NCI-H526 treated with DMSO at 0.1 percent for 48 hours (cell line): ENCODE results near the gene RAB11FIP4.

Experiments used
- DNase-seq: peaks from one replicate; lab custom pipeline; 2025; lab: John Stamatoyannopoulos, UW

RAB11FIP4 gene

DNA sequence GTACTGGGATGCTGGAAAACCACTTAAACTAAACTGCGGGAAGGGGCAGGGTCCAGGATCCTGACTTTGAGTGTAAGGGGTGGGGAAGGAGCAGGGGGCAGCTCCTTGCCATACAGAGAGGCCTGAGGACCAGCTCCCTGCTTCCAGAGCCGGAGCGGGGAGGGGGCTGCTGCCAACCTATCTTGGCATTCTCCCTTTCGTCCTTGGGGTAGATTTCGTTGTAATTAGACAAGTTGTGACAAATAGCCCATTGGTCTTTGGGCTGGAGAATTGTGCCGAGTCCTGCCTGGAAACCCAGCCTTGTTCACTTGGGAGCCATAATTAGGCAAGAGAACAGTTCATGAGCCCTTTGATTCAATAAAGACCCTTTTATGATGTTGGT is 175.5 kb downstream of the RAB11FIP4 start:
- no peak for DNase-seq

DNA sequence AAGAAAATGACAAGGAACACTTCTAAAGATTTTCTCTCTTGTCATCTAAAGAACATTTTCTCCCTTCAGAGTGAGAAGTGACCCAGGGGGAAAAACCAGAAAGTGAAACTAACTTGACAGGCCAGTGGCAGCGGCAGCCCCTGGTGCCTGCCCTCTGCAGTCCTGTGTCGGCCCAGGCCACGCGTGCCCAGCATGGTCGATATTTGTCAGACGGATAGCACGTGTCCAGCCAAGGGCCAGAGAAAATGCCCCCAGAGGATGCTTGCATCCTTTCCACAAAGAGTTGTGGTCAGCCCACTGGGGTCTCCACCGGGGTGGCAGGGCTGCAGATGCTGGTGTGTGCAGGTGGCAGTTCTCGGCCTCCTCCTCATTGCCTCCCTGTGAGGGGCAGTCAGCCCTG is 176.6 kb downstream of the RAB11FIP4 start:
- no peak for DNase-seq

DNA sequence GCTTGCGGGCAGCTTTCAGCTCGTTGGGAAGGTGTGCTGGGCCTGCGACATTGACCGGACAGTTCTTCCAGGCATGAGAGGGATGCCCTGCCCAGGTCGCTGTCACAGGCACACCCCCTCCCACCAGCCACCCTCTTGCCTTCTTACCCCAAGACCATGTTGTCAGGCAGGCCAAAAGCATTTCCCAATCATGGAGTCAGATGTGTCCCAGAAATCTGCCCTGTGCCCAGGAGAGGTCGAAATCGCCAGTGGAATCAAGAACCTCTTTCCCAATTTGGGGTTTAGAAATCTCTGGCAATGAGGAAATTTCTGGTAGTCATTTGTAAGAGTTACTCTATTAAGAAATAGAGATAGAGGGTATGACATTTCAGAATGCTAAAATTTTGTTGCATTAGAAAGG is 177.1 kb downstream of the RAB11FIP4 start:
- no peak for DNase-seq

DNA sequence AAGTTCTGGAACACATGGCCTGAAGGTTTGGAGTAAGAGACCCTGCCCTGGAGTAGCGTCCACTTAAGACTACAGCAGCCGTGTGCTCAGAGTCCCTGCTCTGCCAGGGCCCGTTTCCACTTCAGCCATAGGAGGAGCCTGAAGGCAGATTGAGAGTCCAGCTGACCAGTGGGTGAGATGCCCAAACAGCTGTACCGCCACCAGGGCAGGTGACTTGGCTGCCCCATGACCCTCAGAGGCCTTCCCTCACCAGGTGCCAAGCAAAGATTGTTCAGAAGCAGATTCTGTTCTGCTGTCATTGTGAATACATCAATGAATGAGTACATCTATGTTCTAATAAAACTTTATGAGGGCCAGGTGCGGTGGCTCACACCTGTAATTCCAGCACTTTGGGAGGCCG is 178.8 kb downstream of the RAB11FIP4 start:
- DNase-seq: no peak

DNA sequence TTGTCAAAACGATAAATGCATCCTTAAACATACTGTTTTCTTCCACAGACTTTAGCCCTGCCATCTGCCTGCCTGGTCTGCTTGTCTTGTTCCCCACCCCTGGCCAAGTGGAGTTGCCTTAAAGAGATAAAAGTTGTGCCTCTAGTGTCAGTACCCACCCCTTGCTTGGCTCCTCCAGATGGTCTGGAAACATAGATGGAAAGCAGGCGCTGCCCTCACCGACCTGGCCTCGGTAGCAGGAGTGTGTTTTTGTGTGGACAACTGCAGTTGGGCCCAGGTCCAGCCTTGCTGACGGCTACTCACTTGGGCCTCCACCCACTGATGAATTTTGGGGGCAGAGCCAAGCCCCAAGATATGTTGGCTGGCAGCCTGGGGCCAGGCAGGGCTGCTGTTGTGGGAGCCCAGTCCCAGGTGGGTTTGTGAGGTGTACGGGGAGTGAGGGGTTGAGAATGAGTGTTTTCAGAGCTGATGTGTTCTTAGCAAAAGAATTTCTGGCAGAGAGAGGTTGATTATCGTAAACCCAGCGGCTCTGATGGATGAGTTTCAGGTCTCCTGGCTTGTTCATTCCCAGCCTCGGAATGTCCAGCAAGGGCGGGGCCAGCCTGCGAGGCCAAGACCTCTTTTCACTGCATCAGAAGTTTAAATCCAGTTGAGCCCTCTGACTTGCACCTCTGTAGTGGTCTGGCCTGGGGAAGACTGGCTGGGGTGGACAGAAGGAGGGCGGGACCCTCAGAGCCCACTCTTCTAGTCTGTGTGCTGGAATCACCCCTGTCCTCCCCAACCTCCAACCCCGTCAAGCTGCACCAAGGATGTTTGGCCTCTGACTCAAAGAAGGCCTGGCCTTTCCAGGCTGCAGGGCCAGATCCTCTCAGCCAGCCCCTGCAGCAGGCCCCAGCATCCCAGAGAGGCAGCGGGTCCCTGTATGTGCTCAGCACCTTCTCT is 179.7 kb downstream of the RAB11FIP4 start:
- DNase-seq: no peak

DNA sequence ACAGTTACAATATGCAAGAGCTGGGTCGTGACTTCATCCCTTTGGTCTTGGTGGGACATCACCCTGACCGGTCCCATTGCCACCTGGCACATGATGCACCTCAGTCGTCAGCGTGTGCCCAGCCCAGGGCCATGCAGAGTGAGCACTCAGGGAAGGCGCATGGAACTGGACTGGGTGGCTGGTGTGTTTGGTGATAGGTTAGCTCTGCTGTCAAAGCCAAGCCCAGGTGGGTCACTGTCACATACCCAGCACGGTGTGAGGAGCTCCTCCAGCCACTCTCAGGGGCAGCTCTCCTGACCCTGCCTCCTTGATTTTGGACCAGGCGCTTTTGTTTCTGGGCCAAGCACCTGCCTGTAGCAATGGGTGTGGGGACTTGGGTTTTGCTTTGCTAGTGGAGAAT is 180.9 kb downstream of the RAB11FIP4 start:
- no peak for DNase-seq

DNA sequence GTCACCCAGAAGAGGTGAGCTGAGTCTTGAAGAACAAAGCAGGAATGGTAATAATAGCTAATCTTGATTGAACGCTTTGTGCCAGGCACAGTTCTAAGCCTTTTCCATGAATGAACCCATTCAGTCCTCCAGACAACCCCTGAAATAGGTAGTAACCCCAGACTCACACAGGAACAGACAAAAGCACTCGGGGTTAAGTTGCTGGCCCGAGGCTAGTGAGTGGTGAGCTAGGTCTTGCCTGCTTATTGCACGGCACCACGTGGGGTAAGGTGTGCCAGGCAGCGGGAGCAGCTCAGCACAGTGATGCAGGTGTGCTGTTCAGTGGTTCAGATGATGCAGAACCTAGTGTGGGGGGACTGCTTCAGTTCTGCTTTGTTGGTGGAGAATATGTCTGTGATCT is 181.6 kb downstream of the RAB11FIP4 start:
- no peak for DNase-seq

DNA sequence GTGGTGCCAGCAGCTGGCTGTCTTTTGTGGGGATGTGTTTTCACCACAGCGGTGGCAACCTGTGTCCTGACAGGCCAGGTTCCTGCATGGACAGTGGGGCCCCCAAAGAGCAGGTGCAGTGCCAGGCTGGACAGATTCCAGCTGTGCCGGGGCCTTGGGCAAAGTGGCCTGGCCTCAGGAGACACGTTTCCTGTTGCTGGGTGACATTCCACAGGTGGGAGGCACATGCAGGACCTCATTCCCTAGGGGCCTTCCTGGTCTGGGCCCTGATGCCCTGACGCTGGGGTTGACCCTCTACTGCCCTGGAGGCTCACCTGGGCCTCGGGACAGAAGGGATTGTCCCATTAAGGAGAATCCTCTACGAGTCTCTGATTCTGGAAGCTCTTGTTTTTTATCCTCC is 182.4 kb downstream of the RAB11FIP4 start:
- no peak for DNase-seq

DNA sequence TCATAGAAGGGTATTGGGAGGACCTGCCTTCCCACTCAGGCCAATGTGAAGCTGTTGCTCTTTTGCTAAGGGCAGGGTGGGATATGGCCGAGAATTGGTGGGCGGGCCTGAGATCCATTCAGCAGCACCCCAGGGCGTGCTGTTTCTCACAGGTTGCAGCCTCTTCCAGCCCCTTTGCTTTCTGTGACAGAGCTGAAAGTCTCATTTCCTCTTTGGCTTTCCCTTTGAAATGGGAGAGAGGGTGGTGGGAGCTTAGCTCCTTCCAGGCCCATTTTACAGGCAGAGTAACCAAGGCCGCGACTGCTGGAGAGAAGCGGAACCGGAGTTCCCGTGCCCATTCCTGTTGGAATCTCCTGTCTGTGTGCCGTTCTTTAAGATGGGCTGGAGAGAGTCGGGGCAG is 183.0 kb downstream of the RAB11FIP4 start:
- DNase-seq: no peak

DNA sequence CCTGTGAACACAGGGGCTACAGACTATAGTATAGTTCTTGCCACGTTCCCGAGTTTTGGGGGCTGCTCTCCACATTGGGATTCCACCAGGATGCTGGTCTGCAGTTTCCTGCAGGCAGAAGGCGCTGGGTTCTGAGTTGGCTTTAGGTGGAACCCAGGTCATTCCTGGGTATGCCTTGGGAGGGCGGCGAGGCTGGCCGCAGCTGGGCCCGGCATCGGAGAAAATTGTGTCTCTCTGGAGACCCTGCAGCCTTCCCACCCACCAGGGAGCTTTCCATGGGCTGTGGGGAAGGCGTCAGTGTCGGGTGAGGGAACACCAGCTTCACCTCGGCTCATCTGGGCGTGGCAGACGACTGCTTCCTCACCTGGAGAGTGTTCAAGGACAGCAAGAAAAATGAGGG is 183.6 kb downstream of the RAB11FIP4 start:
- DNase-seq: no peak

DNA sequence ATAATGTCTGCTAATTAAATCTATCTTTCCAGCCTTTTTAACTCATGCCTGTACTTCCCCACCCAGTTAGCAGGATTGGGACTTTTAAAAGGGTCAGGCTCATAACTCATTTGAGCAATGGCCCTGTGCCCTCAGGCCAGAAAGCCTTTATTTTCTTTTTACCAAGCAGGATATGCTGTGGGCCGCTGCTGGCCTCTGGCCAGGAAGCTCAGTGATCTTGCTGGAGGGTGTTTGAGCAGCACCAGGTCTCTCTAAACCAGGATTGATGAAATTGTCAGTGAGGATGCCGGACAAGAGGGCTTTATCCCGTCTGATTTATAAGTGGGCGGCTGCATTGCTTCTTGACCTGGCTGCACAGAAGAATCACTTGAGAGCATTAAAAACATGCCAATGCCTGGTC is 187.8 kb downstream of the RAB11FIP4 start:
- DNase-seq: no peak

DNA sequence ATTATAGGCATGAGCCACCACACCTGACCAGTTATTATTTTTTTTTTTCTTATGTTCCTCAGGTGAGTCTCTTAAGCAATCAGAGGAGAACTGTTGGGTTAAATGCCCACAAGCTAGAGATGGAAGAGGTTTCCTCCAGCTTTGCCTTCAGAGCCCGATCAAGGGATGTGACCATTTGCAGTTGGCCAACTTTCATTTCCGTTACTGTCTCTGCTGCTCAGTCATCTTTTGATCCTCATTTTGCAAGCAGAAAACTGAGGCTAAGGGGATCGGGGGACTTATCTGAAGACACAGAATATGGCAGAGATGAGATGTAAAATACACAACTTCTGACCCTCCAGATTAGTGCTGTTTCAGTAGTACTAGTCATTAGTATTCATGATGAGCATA is 188.8 kb downstream of the RAB11FIP4 start:
- DNase-seq: no peak

DNA sequence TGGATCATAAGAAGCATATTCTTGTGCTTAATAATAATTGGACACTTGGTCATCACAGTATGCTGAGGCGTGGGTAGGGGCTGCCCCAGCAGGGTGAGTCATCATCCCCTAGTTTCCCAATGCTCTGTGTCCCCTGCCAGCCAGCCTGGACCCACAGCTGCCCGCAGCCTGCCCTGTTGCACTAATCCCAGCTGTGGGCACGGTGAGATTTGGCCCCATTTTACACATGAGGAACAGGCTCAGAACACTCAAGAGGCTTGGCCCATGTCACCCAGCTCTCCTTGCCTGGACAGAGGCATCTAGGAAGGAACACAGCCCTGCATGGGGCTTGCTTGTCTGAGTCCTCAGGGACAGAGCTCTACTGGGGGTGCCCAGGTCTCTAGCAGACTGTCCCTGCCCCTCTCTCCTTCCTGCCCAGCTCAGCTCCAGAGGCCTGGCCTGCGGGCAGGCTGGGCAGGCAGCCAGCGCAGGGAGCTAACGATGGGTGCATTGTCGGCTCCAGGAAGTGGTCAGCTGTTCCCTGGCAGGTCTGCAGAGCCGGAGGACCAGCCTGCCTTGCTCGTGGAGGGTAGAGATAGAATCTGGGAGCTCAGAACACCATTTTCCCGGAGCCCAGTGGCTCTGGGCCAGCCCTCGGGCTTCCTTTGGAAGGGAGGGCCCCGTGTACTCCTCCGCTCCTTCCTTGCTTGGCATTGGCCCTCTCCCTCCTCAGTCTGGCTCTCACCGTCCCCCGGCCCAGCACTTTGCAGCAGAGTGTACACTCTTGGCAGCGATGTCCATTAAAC is 189.4 kb downstream of the RAB11FIP4 start:
- no peak for DNase-seq

DNA sequence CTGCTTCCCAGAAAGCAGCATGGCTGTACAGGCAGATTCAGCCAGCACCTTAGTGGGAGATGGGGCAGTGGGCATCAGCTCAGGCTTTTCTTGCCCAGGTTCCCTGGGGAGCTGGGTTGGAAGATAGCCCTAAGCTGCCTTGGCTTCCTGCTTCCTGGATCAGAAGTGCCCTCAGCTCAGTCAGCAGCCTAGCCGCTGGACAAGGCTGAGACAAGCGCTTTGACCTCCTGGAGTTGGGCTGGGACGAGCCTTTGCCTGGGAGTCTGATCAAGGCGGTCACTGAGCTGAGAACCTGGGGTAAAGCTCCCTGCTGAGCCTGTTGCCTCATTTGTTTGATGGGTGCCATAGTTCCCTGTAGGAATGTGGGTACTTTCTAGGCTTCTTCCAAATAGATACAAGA is 190.0 kb downstream of the RAB11FIP4 start:
- no peak for DNase-seq

DNA sequence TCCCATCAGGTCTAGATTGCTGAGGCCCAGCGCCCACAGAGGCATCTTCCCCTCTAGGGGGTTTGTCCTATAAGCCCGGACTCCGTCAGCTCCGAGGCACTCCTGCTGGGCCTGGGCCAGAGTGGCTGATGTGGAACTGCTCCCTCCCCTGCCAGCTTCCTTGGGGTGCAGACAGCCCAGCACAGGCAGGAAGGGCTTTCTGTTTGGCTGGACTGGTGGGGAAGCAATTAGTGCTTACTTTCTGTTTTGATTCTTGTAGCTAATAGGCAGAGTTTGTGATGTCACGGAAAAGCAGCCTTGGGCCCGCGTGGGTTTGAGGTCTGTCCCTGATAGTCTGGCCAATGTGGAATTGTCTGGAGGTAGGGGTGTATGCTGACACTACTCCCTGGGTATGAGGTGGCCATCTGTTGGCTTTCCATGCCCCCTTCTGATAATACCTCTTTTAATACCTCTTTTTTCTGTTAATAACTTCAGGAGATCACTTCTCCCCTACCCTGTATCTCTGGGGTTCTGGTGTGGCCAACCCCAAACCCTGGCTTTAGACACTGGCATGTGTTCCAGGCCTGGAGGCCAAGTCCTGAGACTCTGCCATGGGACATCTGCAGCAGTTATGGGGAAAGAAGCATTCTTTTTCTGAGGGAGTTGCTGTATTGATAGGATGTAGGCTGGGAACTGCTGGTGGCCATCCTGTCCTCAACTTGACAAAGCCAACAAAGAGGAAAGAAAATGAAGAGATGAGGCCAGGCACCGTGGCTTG is 190.9 kb downstream of the RAB11FIP4 start:
- no peak for DNase-seq

DNA sequence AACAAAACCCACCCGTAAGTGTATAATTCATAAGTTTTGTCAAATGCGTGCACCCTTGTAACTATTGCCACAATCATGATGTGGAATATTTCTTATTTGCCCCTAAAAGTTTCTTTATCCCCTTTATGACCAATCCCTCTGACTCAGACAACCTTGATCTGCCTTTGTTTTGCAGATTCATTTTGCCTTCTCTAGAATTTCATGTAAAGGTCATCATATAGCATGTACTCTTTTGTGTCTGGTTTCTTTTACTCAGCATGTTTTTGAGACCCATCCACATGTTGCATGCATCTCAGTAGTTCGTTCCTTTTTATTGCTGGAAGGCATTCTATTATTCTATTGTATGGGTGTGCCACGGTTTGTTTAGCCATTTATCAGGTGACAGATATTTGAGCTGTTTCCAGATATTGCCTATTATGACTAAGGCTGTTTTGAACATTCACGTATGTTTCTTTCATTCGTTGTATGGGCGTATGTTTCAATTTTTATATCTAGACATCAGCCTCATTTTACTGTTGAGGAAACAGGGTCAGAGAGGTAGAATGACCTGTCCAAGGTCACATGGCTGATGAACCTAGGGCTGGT is 192.4 kb downstream of the RAB11FIP4 start:
- no peak for DNase-seq

DNA sequence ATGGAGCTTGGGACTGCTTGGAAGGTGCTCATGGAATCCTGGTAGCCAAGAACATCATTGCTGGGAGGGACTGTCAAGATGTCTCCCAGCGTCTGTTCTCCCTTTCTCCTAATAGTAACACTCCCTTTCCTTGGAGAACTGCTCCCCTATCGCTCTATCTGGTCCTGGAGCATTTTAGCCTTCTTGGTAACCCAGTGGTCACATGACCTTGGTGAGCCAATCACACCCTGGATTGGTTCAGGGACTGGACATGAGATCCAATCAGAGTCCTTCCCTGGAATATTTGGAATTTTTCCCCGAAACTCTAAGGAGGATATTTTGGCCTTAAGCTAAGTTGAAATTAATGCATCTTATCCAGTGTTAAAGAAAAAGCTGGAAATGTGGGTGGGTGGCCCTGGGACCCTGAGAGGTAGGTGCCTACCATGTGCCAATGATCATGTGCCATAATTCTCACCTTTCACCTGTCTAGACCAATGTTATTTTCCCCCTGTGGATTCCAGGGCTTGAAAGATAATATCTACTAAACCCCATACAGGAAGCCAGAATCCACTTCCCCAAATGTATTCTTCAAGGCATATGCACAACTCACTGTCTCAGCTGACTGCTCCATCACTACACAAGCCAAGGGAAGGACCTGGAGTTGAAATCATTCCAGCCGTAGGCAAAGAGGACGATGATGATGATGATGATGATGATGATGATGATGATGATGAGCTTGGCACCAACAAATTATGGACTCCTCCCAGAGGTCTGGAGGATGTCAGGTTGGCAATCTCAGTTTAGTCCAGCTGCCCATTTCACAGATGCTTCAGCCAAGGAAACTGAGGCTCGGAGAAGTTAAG is 193.2 kb downstream of the RAB11FIP4 start:
- DNase-seq: no peak

DNA sequence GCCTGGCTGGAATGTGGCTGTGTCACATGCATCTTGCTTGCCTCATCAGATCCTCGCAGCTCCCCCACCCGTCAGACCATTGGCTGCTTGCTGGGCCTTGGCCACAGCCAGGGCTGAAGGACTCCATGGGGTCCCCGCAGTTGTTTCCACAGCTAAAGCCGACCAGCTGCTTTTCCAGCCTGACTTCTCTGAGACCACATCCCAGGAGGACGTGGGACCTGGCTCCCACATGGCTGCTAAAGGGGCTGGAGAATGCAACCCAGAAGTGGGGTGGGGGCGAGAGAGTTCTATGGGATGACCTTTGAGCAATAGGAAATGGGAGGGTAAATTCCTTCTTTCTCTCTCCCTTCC is 193.8 kb downstream of the RAB11FIP4 start:
- DNase-seq: no peak

DNA sequence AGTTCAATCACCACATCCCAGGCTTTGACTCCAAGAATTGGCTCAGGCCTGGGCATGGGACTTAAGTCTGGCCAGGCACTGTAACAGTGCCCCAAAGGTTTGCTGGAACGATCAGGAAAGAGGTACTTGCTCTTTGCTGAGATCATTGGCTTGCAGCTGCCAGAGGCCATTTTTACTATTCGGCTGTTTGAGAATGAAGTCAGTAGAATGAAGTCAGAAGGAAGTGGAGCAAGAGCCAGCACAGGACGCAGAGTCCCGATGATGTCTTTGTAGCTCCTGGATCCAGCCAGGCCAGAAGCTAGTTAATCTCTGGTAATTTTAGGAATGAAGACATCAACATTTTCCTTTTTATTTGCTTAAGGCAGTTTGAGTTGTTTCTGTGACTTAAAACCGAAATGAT is 195.5 kb downstream of the RAB11FIP4 start:
- no peak for DNase-seq

DNA sequence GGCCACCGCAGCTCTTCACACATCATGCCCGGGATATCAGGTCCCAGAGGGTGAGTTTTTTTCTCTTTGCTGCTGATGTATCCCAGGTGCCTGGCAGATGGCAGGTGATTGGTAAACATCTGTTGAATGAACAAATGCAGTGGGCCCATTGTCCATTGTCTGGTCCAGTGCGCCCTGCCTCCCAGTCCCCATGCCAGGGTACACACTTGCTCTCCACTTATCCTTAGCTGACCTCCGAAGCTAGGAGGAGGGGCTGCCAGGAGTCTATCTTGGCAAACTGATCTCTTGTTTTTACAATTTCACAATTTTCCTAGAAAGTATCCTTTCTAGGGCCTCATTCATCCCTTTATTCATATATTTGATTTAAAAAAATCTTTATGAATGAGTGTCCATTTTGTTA is 196.0 kb downstream of the RAB11FIP4 start:
- no peak for DNase-seq
